OCI-LY1 (cell line): Measurements from ENCODE around the gene PPP1R1B.

Experiments used
- CTCF ChIP-seq: fragments of 200-600 bp; sonication (generic), shearing (Covaris generic); IDR thresholded peaks from 2 replicates; pipeline ENCODE4 v1.5.1; 2017; ENCODE audit warnings: mild to moderate bottlenecking, antibody characterized with exemption, low read length, moderate library complexity, mixed read lengths
- EZH2 ChIP-seq: fragments of 200-600 bp; sonication (generic), shearing (Covaris generic); IDR thresholded peaks from 2 replicates; pipeline ENCODE4 v1.8.0; 2017; ENCODE audit warnings: borderline replicate concordance, mixed run types, mild to moderate bottlenecking, antibody characterized with exemption, low read length, moderate library complexity, mixed read lengths

GRCh38 chr17:39679521-39680192 lies 52.9 kb downstream of the PPP1R1B start:
- TF ChIP-seq CTCF (no peak), EZH2 (no peak)
